Stomach (tissue), 9 donors: ENCODE results near the gene DHRS4. TPM values are rescaled to one million over a fixed set of nuclear protein-coding genes. Genes with fewer than 3 reads are reported as not detected.
"Not testable (repeated sequence)": the region's sequence is repeated elsewhere in the genome, so short reads cannot be mapped to it uniquely, and the experiment has no call there.

Experiments used
- DNase-seq, 2 donors: peaks; one replicate each; pipeline versions ENCODE4 v3.0.0 to v3.0.0-alpha.2; 2013 to 2019
- H3K27ac ChIP-seq, 5 donors: fragments of 200-600 bp in 4 of 5; sonication (generic) in 4 of 5; one replicate each; pipeline ENCODE4 v1.5.1; 2013 to 2019; ENCODE audit warnings: mild to moderate bottlenecking in 1 of 5, moderate library complexity in 1 of 5
- H3K27me3 ChIP-seq, 3 donors: fragments of 200-600 bp; sonication (generic); one replicate each; pipeline ENCODE4 v1.5.1; 2017 to 2019; ENCODE audit warnings: mixed run types in 1 of 3
- H3K36me3 ChIP-seq, 4 donors: fragments of 200-600 bp; sonication (generic); 1 replicate in 3 of 4; 2 replicates in 1 of 4; pipeline ENCODE4 v1.5.1; 2016 to 2019
- H3K4me1 ChIP-seq, 4 donors: fragments of 200-600 bp; sonication (generic); one replicate each; pipeline ENCODE4 v1.5.1; 2016 to 2019
- H3K4me3 ChIP-seq, 4 donors: fragments of 200-600 bp; sonication (generic) in 3 of 4; one replicate each; pipeline ENCODE4 v1.5.1; 2016 to 2019; ENCODE audit warnings: mild to moderate bottlenecking in 1 of 4
- H3K9me3 ChIP-seq, 4 donors: fragments of 200-600 bp; sonication (generic); one replicate each; pipeline ENCODE4 v1.5.1; 2016 to 2019
- CTCF ChIP-seq, 7 experiments: fragments of 450-650 bp in 4 of 7; fragments of 200-600 bp in 3 of 7; sonication (generic) in 3 of 7; IDR thresholded peaks; one replicate each; pipeline ENCODE4 v1.5.1; 2016 to 2019; ENCODE audit warnings: antibody characterized with exemption in 7 of 7, control low read depth in 2 of 7, mild to moderate bottlenecking in 1 of 7
- EP300 ChIP-seq: sonication (generic); formaldehyde crosslinking; IDR thresholded peaks from one replicate; pipeline ENCODE4 v1.6.1; 2017; ENCODE audit warnings: antibody characterized with exemption
- POLR2A ChIP-seq, 4 donors: fragments of 450-650 bp; IDR thresholded peaks; one replicate each; pipeline ENCODE4 v1.6.1; 2016; ENCODE audit warnings: antibody characterized with exemption in 4 of 4, control low read depth in 2 of 4, mild to moderate bottlenecking in 1 of 4, moderate library complexity in 1 of 4
- POLR2AphosphoS5 ChIP-seq, 3 donors: sonication (generic); formaldehyde crosslinking; IDR thresholded peaks; one replicate each; pipeline ENCODE4 v1.6.1; 2016; ENCODE audit warnings: antibody characterized with exemption in 3 of 3
- WGBS, 5 donors: extraction: QIAGEN DNeasy Blood & Tissue Kit in 3 of 5; methylation state at CpG; one replicate each; pipeline versions ENCODE4 v1.1.5 to v1.1.7; 2013 to 2018; 5-methylcytosine and 5-hydroxymethylcytosine counted together
- intact Hi-C: fragments of 100-400 bp; cut with DNase I; formaldehyde crosslinking; loops from one replicate; pipeline ENCODE4 v1.15.1; 2023; ENCODE audit warnings: low total_unique reads
- polyA plus RNA-seq, 3 donors: library from polyadenylated mRNA; stranded (reverse); fragments of 200-250 nt; gene quantifications; one replicate each; pipeline ENCODE4 v1.2.3, GENCODE V29; 2013
- total RNA-seq, 5 donors: library from RNA; depleted of rRNA; stranded (reverse); fragments of >200 nt; gene quantifications; one replicate each; pipeline versions ENCODE4 v1.1.0 to v1.2.3, GENCODE V29; 2014 to 2016
- donor health status: healthy with polysubstance abuse.
- donor health status: Bipolar disorder and iron deficiency.
- donor health status: healthy.

Gene DHRS4
- total and polyA plus RNA-seq, 8 donors: 29.0 to 114 (median 42.3) TPM

GRCh38 chr14:23939607-23940326 lies 13.8 kb upstream of the DHRS4 start:
- TF ChIP-seq POLR2A (IDR thresholded peaks at IDR 0.05): no peak
- TF ChIP-seq POLR2AphosphoS5 (IDR thresholded peaks at IDR 0.05): no peak
- TF ChIP-seq EP300: no peak
- TF ChIP-seq CTCF (IDR thresholded peaks at IDR 0.05): no peak
- Histone ChIP-seq H3K4me1 (peaks cover 0 to 17% (median 14%) of the 10 kb centered on the region in 4 donors), H3K27me3 (no peaks in the 10 kb centered on the region), H3K36me3 (peaks cover 13 to 28% (median 20%) of the 10 kb centered on the region in 4 donors), H3K9me3 (no peaks in the 10 kb centered on the region), H3K4me3 (no peak overlapping the region), H3K27ac (no peak overlapping the region)
- DNase-seq: no peak
- WGBS, 5 donors: 76 to 86% (median 84%) methylated on average over 3 of the region's 3 CpGs
- intact Hi-C loops: no loop called here

- 53 to 99% (median 74%) methylated on average over 3 of the region's 3 CpGs for WGBS, 5 donors
- peaks cover 13 to 28% (median 20%) of the 10 kb centered on the region in 4 donors for H3K36me3 ChIP-seq
- H3K4me3 ChIP-seq: no peak overlapping the region
- H3K27me3 ChIP-seq: no peaks in the 10 kb centered on the region
- H3K27ac ChIP-seq: no peak overlapping the region
- DNase-seq: no peak
- intact Hi-C loops: no loop called here
- H3K9me3 ChIP-seq: no peaks in the 10 kb centered on the region
- peaks cover 0 to 11% (median 7%) of the 10 kb centered on the region in 4 donors for H3K4me1 ChIP-seq
- TF ChIP-seq EP300 (no peak), POLR2A (IDR thresholded peaks at IDR 0.05) (no peak), CTCF (IDR thresholded peaks at IDR 0.05) (no peak), POLR2AphosphoS5 (IDR thresholded peaks at IDR 0.05) (no peak)
These were observed 12.3 kb upstream of the DHRS4 start for GRCh38 chr14:23941230-23941629.

GRCh38 chr14:23941669-23942068 lies 11.9 kb upstream of the DHRS4 start:
- no peak for TF ChIP-seq POLR2AphosphoS5 (IDR thresholded peaks at IDR 0.05)
- TF ChIP-seq EP300: no peak
- TF ChIP-seq CTCF (IDR thresholded peaks at IDR 0.05): no peak
- TF ChIP-seq POLR2A (IDR thresholded peaks at IDR 0.05): no peak
- peaks cover 0 to 7% (median 4%) of the 10 kb centered on the region in 4 donors for H3K4me1 ChIP-seq
- intact Hi-C loops: no loop called here
- H3K36me3 ChIP-seq: peaks cover 13 to 28% (median 20%) of the 10 kb centered on the region in 4 donors
- no peak overlapping the region for H3K4me3 ChIP-seq
- H3K27ac ChIP-seq: no peak overlapping the region
- H3K27me3 ChIP-seq: no peaks in the 10 kb centered on the region
- no peak for DNase-seq
- no peaks in the 10 kb centered on the region for H3K9me3 ChIP-seq

- Histone ChIP-seq H3K27ac (no peak overlapping the region), H3K27me3 (no peaks in the 10 kb centered on the region), H3K36me3 (peaks cover 13 to 28% (median 20%) of the 10 kb centered on the region in 4 donors), H3K4me3 (no peak overlapping the region), H3K9me3 (no peaks in the 10 kb centered on the region), H3K4me1 (peaks cover 0 to 4% (median 0%) of the 10 kb centered on the region in 4 donors)
- WGBS, 5 donors: 75 to 95% (median 79%) methylated on average over 7 of the region's 7 CpGs
- TF ChIP-seq CTCF (IDR thresholded peaks at IDR 0.05) (no peak), POLR2A (IDR thresholded peaks at IDR 0.05) (no peak), EP300 (no peak), POLR2AphosphoS5 (IDR thresholded peaks at IDR 0.05) (no peak)
- intact Hi-C loops: no loop called here
- no peak for DNase-seq
These were observed 11.0 kb upstream of the DHRS4 start for GRCh38 chr14:23942587-23942986.

- H3K27me3 ChIP-seq, DNase-seq, H3K27ac ChIP-seq, H3K4me3 ChIP-seq, H3K9me3 ChIP-seq, H3K36me3 ChIP-seq, intact Hi-C loops: not testable (repeated sequence)
- 78 to 97% (median 88%) methylated on average over 2 of the region's 2 CpGs for WGBS, 5 donors
- peaks cover 9 to 20% (median 13%) of the 10 kb centered on the region in 4 donors for H3K4me1 ChIP-seq
These were observed 4.5 kb upstream of the DHRS4 start for GRCh38 chr14:23949069-23949468.
